Caco-2 (cell line): ENCODE data around the gene CLINT1. TPM values are rescaled to one million over a fixed set of nuclear protein-coding genes. Genes with fewer than 3 reads are reported as not detected.
"Not testable (repeated sequence)": the region's sequence is repeated elsewhere in the genome, so short reads cannot be mapped to it uniquely, and the experiment has no call there.

ENCODE experiments used
- BruUV-seq: library from RNA; stranded (reverse); fragments of 400-500 nt; replicated peaks from 2 replicates; lab custom pipeline; 2021; lab: Mats Ljungman, UMichigan
- CTCF ChIA-PET: fragments of 300-600 bp; sonication (Branson Sonifier 250); formaldehyde crosslinking; loops from one replicate; lab custom pipeline; 2022; ENCODE audit warnings: antibody characterized with exemption; lab: Charles Lee
- POLR2A ChIA-PET: fragments of 300-600 bp; sonication (Branson Sonifier 250); formaldehyde crosslinking; loops from one replicate; lab custom pipeline; 2022; ENCODE audit warnings: antibody characterized with exemption; lab: Charles Lee
- DNase-seq, 2 experiments: peaks; one replicate each; pipeline versions ENCODE4 v3.0.0 to v3.0.0-alpha.2; 2020 to 2022
- H3K27me3 ChIP-seq: replicated peaks from 2 replicates; pipeline ENCODE4 v1.6.0; 2011; ENCODE audit warnings: low read length; ENCODE audit not compliant: control insufficient read depth, insufficient read depth
- H3K36me3 ChIP-seq: 2 replicates; pipeline ENCODE4 v1.5.1; 2011; ENCODE audit warnings: low read length; ENCODE audit not compliant: control insufficient read depth, insufficient read depth
- H3K4me1 ChIP-seq: fragments of 250-450 bp; sonication (Bioruptor Pico); 2 replicates; pipeline ENCODE4 v1.5.1; 2020; ENCODE audit warnings: mild to moderate bottlenecking
- H3K4me3 ChIP-seq: 2 replicates; pipeline ENCODE4 v1.5.1; 2011; ENCODE audit warnings: low read depth, mild to moderate bottlenecking, control low read depth, low read length
- H3K9me3 ChIP-seq: fragments of 250-450 bp; sonication (Bioruptor Pico); 2 replicates; pipeline ENCODE4 v1.5.1; 2020; ENCODE audit warnings: mild to moderate bottlenecking, moderate library complexity
- H3K27ac Mint-ChIP-seq: one replicate; pipeline ENCODE4 v1.8.0; 2022; ENCODE audit warnings: mixed read lengths; ENCODE audit not compliant: unreplicated experiment
- H3K27me3 Mint-ChIP-seq: one replicate; pipeline ENCODE4 v1.8.0; 2022; ENCODE audit warnings: mixed read lengths; ENCODE audit not compliant: insufficient read depth, unreplicated experiment
- H3K36me3 Mint-ChIP-seq: one replicate; pipeline ENCODE4 v1.8.0; 2022; ENCODE audit warnings: mild to moderate bottlenecking, mixed read lengths; ENCODE audit not compliant: insufficient read depth, unreplicated experiment
- H3K4me1 Mint-ChIP-seq: one replicate; pipeline ENCODE4 v1.8.0; 2022; ENCODE audit warnings: low read depth, mixed read lengths; ENCODE audit not compliant: unreplicated experiment
- H3K4me3 Mint-ChIP-seq: one replicate; pipeline ENCODE4 v1.8.0; 2022; ENCODE audit warnings: mild to moderate bottlenecking, moderate library complexity, mixed read lengths; ENCODE audit not compliant: unreplicated experiment
- H3K9me3 Mint-ChIP-seq: one replicate; pipeline ENCODE4 v1.8.0; 2022; ENCODE audit warnings: mixed read lengths; ENCODE audit not compliant: unreplicated experiment
- CTCF ChIP-seq, 2 experiments: fragments of 200-600 bp in 1 of 2; IDR thresholded peaks; 1 replicate in 1 of 2; 2 replicates in 1 of 2; pipeline versions ENCODE4 v1.5.1 to v1.8.0; 2011 to 2022; ENCODE audit warnings: antibody characterized with exemption in 1 of 2, control low read depth in 1 of 2, inconsistent platforms in 1 of 2, low read depth in 1 of 2, low read length in 1 of 2, mild to moderate bottlenecking in 1 of 2, moderate library complexity in 1 of 2; ENCODE audit not compliant: insufficient read depth in 1 of 2, severe bottlenecking in 1 of 2, unreplicated experiment in 1 of 2
- intact Hi-C: fragments of 100-400 bp; cut with micrococcal nuclease; formaldehyde crosslinking; loops from one replicate; pipeline ENCODE4 v1.10.0; 2022; ENCODE audit not compliant: unreplicated experiment
- total RNA-seq: library from RNA; stranded (reverse); gene quantifications from 2 replicates; pipeline ENCODE4 v1.2.3, GENCODE V29; 2022

CLINT1 gene
- total RNA-seq, 1 experiment from 2014 or later = 88.7 TPM

DNA sequence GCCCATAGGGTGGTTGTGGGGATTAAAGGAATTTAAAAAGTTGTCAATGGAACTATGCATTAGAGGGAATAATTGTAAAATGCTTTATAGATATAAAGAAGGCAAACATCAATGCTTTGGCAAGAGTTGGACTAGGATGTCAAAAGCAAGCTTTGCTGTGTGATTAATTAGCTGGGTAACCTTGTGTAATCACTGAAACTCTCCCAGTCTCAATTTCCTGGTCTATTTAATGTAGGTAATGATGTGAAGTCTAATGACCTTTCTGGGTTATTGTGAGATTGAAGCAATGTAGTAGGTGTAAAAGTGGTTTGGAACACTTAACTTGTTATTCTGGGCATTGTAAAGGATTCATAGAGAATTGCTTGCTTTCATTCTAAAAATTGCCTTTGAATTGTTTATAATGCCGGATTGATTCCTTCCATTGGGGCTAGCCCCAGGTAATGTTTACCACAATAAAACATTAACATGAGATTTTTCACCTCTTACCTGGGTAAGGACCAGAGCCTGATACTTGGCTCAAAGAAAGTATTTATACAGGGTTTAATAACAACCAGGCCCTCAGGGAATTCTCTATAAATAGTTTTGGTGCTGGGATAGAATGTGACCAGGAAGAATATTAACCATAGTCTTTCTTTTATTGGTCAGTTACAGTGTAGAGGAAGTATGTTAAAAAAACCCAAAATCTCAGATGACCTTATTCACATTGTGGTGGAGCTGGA, 30.0 kb upstream of the CLINT1 start:
- Histone ChIP-seq H3K9me3 (no peaks in the 10 kb centered on the region; the same call in 1 of the 2 replicates), H3K4me3 (no peak overlapping the region), H3K4me1 (no peaks in the 10 kb centered on the region), H3K27me3 (no peaks in the 10 kb centered on the region), H3K36me3 (no peaks in the 10 kb centered on the region)
- POLR2A ChIA-PET = no interaction called here
- H3K36me3 Mint-ChIP-seq = no peaks in the 10 kb centered on the region
- no TSS peak for BruUV-seq
- H3K27ac Mint-ChIP-seq = no peak overlapping the region
- no peaks in the 10 kb centered on the region for H3K4me1 Mint-ChIP-seq
- peaks cover 12% of the 10 kb centered on the region for H3K9me3 Mint-ChIP-seq
- CTCF ChIA-PET = no interaction called here
- no peak for DNase-seq
- no peak overlapping the region for H3K4me3 Mint-ChIP-seq
- H3K27me3 Mint-ChIP-seq = no peaks in the 10 kb centered on the region
- TF ChIP-seq CTCF (IDR thresholded peaks at IDR 0.05; ENCODE audit: insufficient read depth in 1 of 2, low read depth in 1 of 2, low read length in 1 of 2, severe bottlenecking in 1 of 2, unreplicated experiment in 1 of 2) = no peak
- intact Hi-C loops = no loop called here

DNA sequence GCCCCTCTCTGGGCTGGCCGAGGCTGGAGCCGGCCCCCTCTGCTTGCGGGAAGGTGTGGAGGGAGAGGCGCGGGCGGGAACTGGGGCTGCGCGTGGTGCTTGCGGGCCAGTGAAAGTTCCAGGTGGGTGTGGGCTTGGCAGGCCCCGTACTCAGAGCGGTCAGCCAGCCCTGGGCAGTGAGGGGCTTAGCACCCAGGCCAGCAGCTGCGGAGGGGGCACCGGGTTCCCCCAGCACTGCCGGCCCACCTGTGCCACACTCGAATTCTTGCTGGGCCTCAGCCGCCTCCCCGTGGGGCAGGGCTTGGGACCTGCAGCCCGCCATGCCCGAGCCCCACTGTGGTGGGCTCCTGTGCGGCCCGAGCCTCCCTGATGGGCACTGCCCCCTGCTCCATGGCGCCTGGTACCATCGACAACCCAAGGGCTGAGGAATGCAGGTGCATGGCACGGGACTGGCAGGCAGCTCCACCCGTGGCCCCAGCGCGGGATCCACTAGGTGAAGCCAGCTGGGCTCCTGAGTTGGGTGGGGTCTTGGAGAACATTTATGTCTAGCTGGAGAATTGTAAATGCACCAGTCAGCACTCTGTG, 27.9 kb upstream of the CLINT1 start:
- H3K27me3 Mint-ChIP-seq = no peaks in the 10 kb centered on the region
- no peak overlapping the region for H3K4me3 ChIP-seq
- no peak overlapping the region for H3K27ac Mint-ChIP-seq
- POLR2A ChIA-PET = no interaction called here
- no peak for TF ChIP-seq CTCF (IDR thresholded peaks at IDR 0.05; ENCODE audit: insufficient read depth in 1 of 2, low read depth in 1 of 2, low read length in 1 of 2, severe bottlenecking in 1 of 2, unreplicated experiment in 1 of 2)
- no peaks in the 10 kb centered on the region for H3K4me1 ChIP-seq
- no peak overlapping the region for H3K4me3 Mint-ChIP-seq
- intact Hi-C loops = no loop called here
- no peaks in the 10 kb centered on the region for H3K27me3 ChIP-seq
- no TSS peak for BruUV-seq
- no peaks in the 10 kb centered on the region for H3K36me3 Mint-ChIP-seq
- peaks cover 12% of the 10 kb centered on the region for H3K9me3 Mint-ChIP-seq
- H3K9me3 ChIP-seq = no peaks in the 10 kb centered on the region; the same call in 1 of the 2 replicates
- no peaks in the 10 kb centered on the region for H3K4me1 Mint-ChIP-seq
- no peaks in the 10 kb centered on the region for H3K36me3 ChIP-seq
- CTCF ChIA-PET = no interaction called here
- DNase-seq = no peak

DNA sequence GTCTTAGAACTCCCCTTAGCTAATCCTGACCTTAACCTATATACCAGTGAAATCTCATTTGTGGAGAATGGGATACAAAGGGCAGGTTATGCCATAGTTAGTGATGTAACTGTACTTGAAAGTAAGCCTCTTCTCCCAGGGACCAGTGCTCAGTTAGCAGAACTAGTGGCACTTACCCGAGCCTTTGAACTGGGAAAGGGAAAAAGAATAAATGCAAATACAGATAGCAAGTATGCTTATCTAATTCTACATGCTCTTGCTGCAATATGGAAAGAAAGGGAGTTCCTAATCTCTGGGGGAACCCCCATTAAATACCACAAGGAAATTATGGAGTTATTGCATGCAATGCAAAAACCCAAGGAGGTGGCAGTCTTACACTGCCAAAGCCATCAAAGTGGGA, 26.1 kb upstream of the CLINT1 start:
- H3K9me3 ChIP-seq, H3K36me3 Mint-ChIP-seq, DNase-seq, intact Hi-C loops, H3K27me3 Mint-ChIP-seq, POLR2A ChIA-PET, H3K4me3 ChIP-seq, BruUV-seq, H3K4me1 ChIP-seq, CTCF ChIA-PET, H3K4me3 Mint-ChIP-seq, H3K36me3 ChIP-seq, H3K27me3 ChIP-seq, H3K4me1 Mint-ChIP-seq, H3K27ac Mint-ChIP-seq: not testable (repeated sequence)
- H3K9me3 Mint-ChIP-seq = peaks cover 21% of the 10 kb centered on the region

DNA sequence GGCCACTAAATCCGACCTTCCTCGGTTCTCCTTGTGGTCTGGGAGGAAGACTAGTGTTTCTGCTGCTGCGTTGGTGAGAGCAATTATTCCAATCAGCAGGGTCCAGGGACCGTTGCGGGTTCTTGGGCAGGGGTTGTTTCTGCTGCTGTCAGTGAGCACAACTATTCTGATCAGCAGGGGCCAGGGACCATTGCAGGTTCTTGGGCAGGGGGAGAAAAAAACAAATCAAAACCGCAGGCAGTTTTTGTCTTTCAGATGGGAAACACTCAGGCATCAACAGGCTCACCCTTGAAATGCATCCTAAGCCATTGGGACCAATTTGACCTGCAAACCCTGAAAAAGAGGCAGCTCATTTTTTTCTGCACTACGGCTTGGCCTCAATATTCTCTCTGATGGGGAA, 22.6 kb upstream of the CLINT1 start:
- H3K9me3 ChIP-seq, BruUV-seq, H3K4me1 Mint-ChIP-seq, H3K4me1 ChIP-seq, H3K4me3 Mint-ChIP-seq, H3K27me3 ChIP-seq, H3K27ac Mint-ChIP-seq, H3K27me3 Mint-ChIP-seq, H3K4me3 ChIP-seq, H3K36me3 ChIP-seq, POLR2A ChIA-PET, H3K36me3 Mint-ChIP-seq, DNase-seq, intact Hi-C loops, CTCF ChIA-PET: not testable (repeated sequence)
- peaks cover 21% of the 10 kb centered on the region for H3K9me3 Mint-ChIP-seq
